H9 (cell line): Measurements from ENCODE around the gene NEURL2. TPM values are rescaled to one million over a fixed set of nuclear protein-coding genes. Genes with fewer than 3 reads are reported as not detected.

Source experiments
- DNase-seq: peaks from one replicate; pipeline ENCODE4 v3.0.0-alpha.2; 2017
- H2AFZ ChIP-seq: one replicate; pipeline ENCODE4 v1.6.1; 2013; ENCODE audit warnings: mild to moderate bottlenecking, low read length, control low read depth, moderate library complexity
- H2AK5ac ChIP-seq: 2 replicates; pipeline ENCODE4 v1.6.1; 2013; ENCODE audit warnings: low read length, control low read depth, mixed read lengths; ENCODE audit not compliant: insufficient read length
- H2BK120ac ChIP-seq: one replicate; pipeline ENCODE4 v1.6.1; 2013; ENCODE audit warnings: low read depth, mild to moderate bottlenecking, low read length, control low read depth, inconsistent platforms; ENCODE audit not compliant: poor library complexity, severe bottlenecking
- H2BK12ac ChIP-seq: 2 replicates; pipeline ENCODE4 v1.6.1; 2013; ENCODE audit warnings: low read length, control low read depth, mixed read lengths, low read depth; ENCODE audit not compliant: insufficient read length
- H2BK15ac ChIP-seq: 2 replicates; pipeline ENCODE4 v1.6.1; 2013; ENCODE audit warnings: low read depth, low read length, control low read depth
- H2BK20ac ChIP-seq: one replicate; pipeline ENCODE4 v1.6.1; 2013; ENCODE audit warnings: low read depth, mild to moderate bottlenecking, low read length, control low read depth, inconsistent platforms; ENCODE audit not compliant: poor library complexity, severe bottlenecking
- H2BK5ac ChIP-seq: 2 replicates; pipeline ENCODE4 v1.6.1; 2013; ENCODE audit warnings: low read length, control low read depth, mixed read lengths; ENCODE audit not compliant: insufficient read length
- H3K14ac ChIP-seq: 2 replicates; pipeline ENCODE4 v1.6.1; 2013; ENCODE audit warnings: low read length, control low read depth; ENCODE audit not compliant: insufficient read depth
- H3K18ac ChIP-seq: 2 replicates; pipeline ENCODE4 v1.6.1; 2013; ENCODE audit warnings: low read depth, mild to moderate bottlenecking, mixed read lengths, low read length, control low read depth; ENCODE audit not compliant: insufficient read length
- H3K23ac ChIP-seq: 2 replicates; pipeline ENCODE4 v1.6.1; 2013; ENCODE audit warnings: low read length, control low read depth, mixed read lengths, low read depth; ENCODE audit not compliant: insufficient read length
- H3K23me2 ChIP-seq: 2 replicates; pipeline ENCODE4 v1.6.1; 2013; ENCODE audit warnings: low read depth, mild to moderate bottlenecking, mixed read lengths, low read length, control low read depth; ENCODE audit not compliant: insufficient read length, poor library complexity, severe bottlenecking
- H3K27ac ChIP-seq: 2 replicates; pipeline ENCODE4 v1.5.1; 2013; ENCODE audit warnings: low read length, control low read depth, mixed read lengths, low read depth; ENCODE audit not compliant: insufficient read length
- H3K27me3 ChIP-seq: 2 replicates; pipeline ENCODE4 v1.6.1; 2013; ENCODE audit warnings: low read length, control low read depth, inconsistent platforms; ENCODE audit not compliant: insufficient read depth
- H3K4ac ChIP-seq: 2 replicates; pipeline ENCODE4 v1.6.1; 2013; ENCODE audit warnings: low read depth, mild to moderate bottlenecking, control low read depth, inconsistent platforms, low read length, moderate library complexity
- H3K4me1 ChIP-seq: 2 replicates; pipeline ENCODE4 v1.6.1; 2013; ENCODE audit warnings: low read length, control low read depth, inconsistent platforms; ENCODE audit not compliant: insufficient read depth
- H3K4me2 ChIP-seq: 2 replicates; pipeline ENCODE4 v1.6.1; 2013; ENCODE audit warnings: low read length, control low read depth, mixed read lengths; ENCODE audit not compliant: insufficient read length, insufficient read depth
- H3K56ac ChIP-seq: 2 replicates; pipeline ENCODE4 v1.6.1; 2013; ENCODE audit warnings: low read depth, mild to moderate bottlenecking, mixed read lengths, low read length, control low read depth; ENCODE audit not compliant: insufficient read length
- H3K79me1 ChIP-seq: 2 replicates; pipeline ENCODE4 v1.6.1; 2013; ENCODE audit warnings: low read depth, mild to moderate bottlenecking, moderate library complexity, low read length, control low read depth, inconsistent platforms; ENCODE audit not compliant: insufficient read depth, poor library complexity, severe bottlenecking
- H3K79me2 ChIP-seq: 2 replicates; pipeline ENCODE4 v1.6.1; 2013; ENCODE audit warnings: low read length, control low read depth, inconsistent platforms; ENCODE audit not compliant: insufficient read depth
- H3K9ac ChIP-seq: 2 replicates; pipeline ENCODE4 v1.6.1; 2013; ENCODE audit warnings: low read length, control low read depth, mixed read lengths; ENCODE audit not compliant: insufficient read length; ENCODE audit errors: extremely low read depth
- H3K9me3 ChIP-seq: one replicate; pipeline ENCODE4 v1.6.1; 2013; ENCODE audit warnings: low read depth, low read length, inconsistent platforms; ENCODE audit not compliant: control insufficient read depth
- H3T11ph ChIP-seq: one replicate; pipeline ENCODE4 v1.6.1; 2013; ENCODE audit warnings: mild to moderate bottlenecking, low read length, control low read depth, inconsistent platforms
- H4K20me1 ChIP-seq: one replicate; pipeline ENCODE4 v1.6.1; 2013; ENCODE audit not compliant: control insufficient read depth, insufficient read length, insufficient read depth
- H4K5ac ChIP-seq: 2 replicates; pipeline ENCODE4 v1.6.1; 2013; ENCODE audit warnings: low read depth, mild to moderate bottlenecking, mixed read lengths, low read length, control low read depth; ENCODE audit not compliant: insufficient read length
- H4K8ac ChIP-seq: replicated peaks from 2 replicates; pipeline ENCODE4 v1.6.1; 2013; ENCODE audit warnings: low read length, control low read depth, mixed read lengths, low read depth; ENCODE audit not compliant: insufficient read length
- H4K91ac ChIP-seq: 2 replicates; pipeline ENCODE4 v1.6.1; 2013; ENCODE audit warnings: low read depth, mild to moderate bottlenecking, moderate library complexity, mixed read lengths, low read length, control low read depth; ENCODE audit not compliant: insufficient read length
- H3K27ac Mint-ChIP-seq, 3 experiments: 2 replicates in 2 of 3; 3 replicates in 1 of 3; pipeline ENCODE4 v1.8.0; 2020 to 2021; ENCODE audit warnings: mixed read lengths in 3 of 3, mild to moderate bottlenecking in 1 of 3, moderate library complexity in 1 of 3
- H3K27me3 Mint-ChIP-seq: 2 replicates; pipeline ENCODE4 v1.8.0; 2021; ENCODE audit warnings: low read depth, mild to moderate bottlenecking, moderate library complexity, mixed read lengths
- H3K36me3 Mint-ChIP-seq, 3 experiments: 2 replicates in 2 of 3; 3 replicates in 1 of 3; pipeline ENCODE4 v1.8.0; 2020 to 2021; ENCODE audit warnings: low read depth in 3 of 3, mixed read lengths in 3 of 3; ENCODE audit not compliant: insufficient read depth in 1 of 3
- H3K4me1 Mint-ChIP-seq, 2 experiments: 2 replicates each; pipeline ENCODE4 v1.8.0; 2020; ENCODE audit warnings: mixed read lengths in 2 of 2
- H3K4me3 Mint-ChIP-seq, 2 experiments: 2 replicates in 1 of 2; 3 replicates in 1 of 2; pipeline ENCODE4 v1.8.0; 2020 to 2021; ENCODE audit warnings: mild to moderate bottlenecking in 2 of 2, mixed read lengths in 2 of 2, moderate library complexity in 1 of 2
- H3K9me3 Mint-ChIP-seq, 2 experiments: 2 replicates in 1 of 2; 3 replicates in 1 of 2; pipeline ENCODE4 v1.8.0; 2020; ENCODE audit warnings: mild to moderate bottlenecking in 2 of 2, mixed read lengths in 2 of 2, moderate library complexity in 1 of 2
- WGBS: extraction: QIAGEN DNeasy Blood & Tissue Kit; methylation state at CpG from one replicate; pipeline ENCODE4 v1.1.7; 2013; ENCODE audit warnings: missing lambda C conversion rate, low lambda C conversion rate, mixed read lengths; ENCODE audit not compliant: insufficient read length; ENCODE audit errors: extremely low coverage; 5-methylcytosine and 5-hydroxymethylcytosine counted together
- total RNA-seq: library from RNA; stranded (reverse); gene quantifications from 2 replicates; pipeline ENCODE4 v1.2.1, GENCODE V29; 2021
- TF ChIP-seq, protein P1 (sequence below): fragments of 200-600 bp; sonication (generic); conservative IDR thresholded peaks from 3 replicates; pipeline ENCODE4 v1.8.0; 2021; ENCODE audit warnings: antibody characterized with exemption, mild to moderate bottlenecking

NEURL2 gene
- total RNA-seq, 1 experiment from 2014 or later = 5.4 TPM

DNA sequence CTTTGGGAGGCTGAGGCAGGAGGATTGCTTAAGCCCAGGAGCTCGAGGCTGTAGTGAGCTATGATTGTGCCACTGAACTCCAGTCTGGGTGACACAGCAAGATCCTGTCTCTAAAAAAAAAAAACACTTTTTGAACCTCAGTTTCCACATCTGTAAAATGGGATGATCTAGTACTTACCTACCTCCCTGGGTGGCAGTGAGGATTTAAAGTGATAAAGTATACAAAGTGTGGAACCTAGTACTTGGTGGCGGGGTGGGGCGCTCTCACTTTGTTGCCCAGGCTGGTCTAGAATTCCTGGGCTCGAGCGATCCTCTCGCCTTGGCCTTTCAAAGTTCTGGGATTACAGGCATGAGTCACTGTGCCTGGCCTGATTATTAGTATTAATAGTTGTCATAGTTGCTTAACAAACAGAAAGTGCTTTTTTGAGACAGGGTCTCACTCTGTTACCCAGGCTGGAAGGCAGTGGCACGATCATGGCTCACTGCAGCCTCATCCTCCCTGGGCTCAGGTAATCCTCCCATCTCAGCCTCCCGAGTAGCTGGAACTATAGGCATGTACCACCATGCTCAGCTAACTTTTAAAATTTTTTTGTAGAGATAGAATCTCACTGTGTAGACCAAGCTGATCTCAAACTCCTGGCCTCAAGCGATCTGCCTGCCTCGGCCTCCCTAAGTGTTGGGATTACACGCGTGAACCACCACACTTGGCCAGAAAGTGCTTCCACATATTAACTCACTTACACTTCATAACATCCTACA lies 27.9 kb upstream of the NEURL2 start:
- Histone ChIP-seq H3K23ac (no peak overlapping the region), H3K4me1 (no peaks in the 10 kb centered on the region), H3K18ac (no peak overlapping the region), H3K9me3 (no peaks in the 10 kb centered on the region), H2BK15ac (no peak overlapping the region), H4K91ac (no peak overlapping the region), H3K79me1 (no peaks in the 10 kb centered on the region), H3K56ac (no peak overlapping the region), H3K4ac (no peak overlapping the region), H2BK12ac (no peak overlapping the region), H4K5ac (no peak overlapping the region), H4K8ac (no peak overlapping the region), H4K20me1 (no peaks in the 10 kb centered on the region), H3K79me2 (no peaks in the 10 kb centered on the region), H3K14ac (no peak overlapping the region), H3K9ac (no peak overlapping the region), H2BK5ac (no peak overlapping the region), H3K4me2 (no peak overlapping the region), H2AFZ (no peak overlapping the region), H2BK120ac (no peak overlapping the region), H3K27me3 (no peaks in the 10 kb centered on the region), H3K23me2 (no peaks in the 10 kb centered on the region), H2BK20ac (no peak overlapping the region), H3K27ac (no peak overlapping the region), H3T11ph (no peak overlapping the region), H2AK5ac (no peak overlapping the region)
- TF ChIP-seq, protein P1, sequence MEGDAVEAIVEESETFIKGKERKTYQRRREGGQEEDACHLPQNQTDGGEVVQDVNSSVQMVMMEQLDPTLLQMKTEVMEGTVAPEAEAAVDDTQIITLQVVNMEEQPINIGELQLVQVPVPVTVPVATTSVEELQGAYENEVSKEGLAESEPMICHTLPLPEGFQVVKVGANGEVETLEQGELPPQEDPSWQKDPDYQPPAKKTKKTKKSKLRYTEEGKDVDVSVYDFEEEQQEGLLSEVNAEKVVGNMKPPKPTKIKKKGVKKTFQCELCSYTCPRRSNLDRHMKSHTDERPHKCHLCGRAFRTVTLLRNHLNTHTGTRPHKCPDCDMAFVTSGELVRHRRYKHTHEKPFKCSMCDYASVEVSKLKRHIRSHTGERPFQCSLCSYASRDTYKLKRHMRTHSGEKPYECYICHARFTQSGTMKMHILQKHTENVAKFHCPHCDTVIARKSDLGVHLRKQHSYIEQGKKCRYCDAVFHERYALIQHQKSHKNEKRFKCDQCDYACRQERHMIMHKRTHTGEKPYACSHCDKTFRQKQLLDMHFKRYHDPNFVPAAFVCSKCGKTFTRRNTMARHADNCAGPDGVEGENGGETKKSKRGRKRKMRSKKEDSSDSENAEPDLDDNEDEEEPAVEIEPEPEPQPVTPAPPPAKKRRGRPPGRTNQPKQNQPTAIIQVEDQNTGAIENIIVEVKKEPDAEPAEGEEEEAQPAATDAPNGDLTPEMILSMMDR = no peak
- Mint-ChIP-seq H3K4me1 (peaks cover 7 to 13% of the 10 kb centered on the region in 2 experiments; a peak in 3 of 4 replicates), H3K4me3 (no peak overlapping the region), H3K36me3 (no peaks in the 10 kb centered on the region), H3K27ac (no peak overlapping the region), H3K27me3 (peaks cover 6% of the 10 kb centered on the region), H3K9me3 (no peaks in the 10 kb centered on the region)
- no peak for DNase-seq
- no CpG with 5 or more reads among the region's 12 CpGs for WGBS
